SIG-M5 treated with dmso at 0.1 percent for 504 hours (cell line): ENCODE data around the gene PPP3CB.

Experiments used
- DNase-seq: peaks from one replicate; lab custom pipeline; 2025; ENCODE audit not compliant: unreplicated experiment; lab: John Stamatoyannopoulos, UW

PPP3CB gene

DNA sequence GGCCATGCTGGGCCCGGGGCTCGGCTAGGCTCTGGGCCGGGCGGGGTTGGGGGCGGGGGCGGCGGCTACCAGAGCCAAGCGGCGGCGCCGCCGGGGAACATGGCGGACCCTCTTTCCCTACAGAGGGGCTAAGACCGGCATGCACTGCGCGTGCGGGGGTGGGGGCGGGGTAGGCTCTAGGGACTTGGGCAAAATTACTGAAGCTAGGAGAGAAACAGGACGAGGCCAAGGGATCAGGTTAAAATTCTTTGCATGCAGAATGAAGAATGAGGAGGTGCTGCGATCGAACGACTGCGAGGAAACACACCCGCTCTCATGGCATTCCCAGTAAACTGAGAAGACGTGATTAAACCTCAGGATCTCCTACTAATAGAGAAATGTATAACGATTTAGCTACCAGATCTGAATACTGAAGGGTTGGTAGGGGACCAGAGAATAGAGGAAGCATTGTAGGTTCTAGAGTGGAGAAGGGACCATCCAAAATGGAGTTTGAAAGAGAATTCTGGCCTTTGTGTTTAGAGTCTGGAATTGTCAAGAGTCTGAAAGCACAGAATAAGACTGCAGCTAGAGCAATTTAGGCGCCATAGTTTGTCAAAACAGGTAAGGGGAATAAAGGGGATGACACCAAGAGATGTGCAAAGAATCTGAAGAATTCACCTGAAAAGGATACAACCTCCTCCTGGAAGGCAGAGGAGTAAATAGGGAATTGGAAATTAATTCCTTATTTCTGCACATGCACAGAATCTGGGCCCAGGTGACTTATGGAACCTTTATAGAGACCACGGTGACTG lies at the start of gene PPP3CB:
Gene PPP3CB, minus strand, starts transcription at position 141 of the 791 bp plus-strand sequence. Its CDS starts 135 bp downstream, at position 6.
- DNase-seq, result peak; percentile 89

- no peak for DNase-seq
Measured at GRCh38 chr10:73545357-73545756, 49.5 kb upstream of the PPP3CB start.

DNA sequence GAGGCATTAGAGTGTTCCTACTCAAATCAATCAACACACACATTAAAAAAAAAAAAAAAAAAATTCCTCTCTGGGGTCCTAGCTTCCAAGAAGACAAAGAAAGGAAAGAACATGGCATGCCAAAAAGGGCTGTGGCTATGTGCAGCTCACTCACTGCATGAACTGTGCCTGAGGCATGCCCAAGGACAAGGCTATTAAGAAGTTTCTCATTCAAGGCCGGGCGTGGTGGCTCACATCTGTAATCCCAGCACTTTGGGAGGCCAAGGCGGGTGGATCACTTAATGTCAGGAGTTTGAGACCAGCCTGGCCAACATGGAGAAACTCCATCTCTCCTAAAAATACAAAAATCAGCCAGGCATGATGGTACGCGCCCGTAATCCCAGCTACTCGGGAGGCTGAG lies 41.9 kb upstream of the PPP3CB start:
- DNase-seq, result no peak

DNA sequence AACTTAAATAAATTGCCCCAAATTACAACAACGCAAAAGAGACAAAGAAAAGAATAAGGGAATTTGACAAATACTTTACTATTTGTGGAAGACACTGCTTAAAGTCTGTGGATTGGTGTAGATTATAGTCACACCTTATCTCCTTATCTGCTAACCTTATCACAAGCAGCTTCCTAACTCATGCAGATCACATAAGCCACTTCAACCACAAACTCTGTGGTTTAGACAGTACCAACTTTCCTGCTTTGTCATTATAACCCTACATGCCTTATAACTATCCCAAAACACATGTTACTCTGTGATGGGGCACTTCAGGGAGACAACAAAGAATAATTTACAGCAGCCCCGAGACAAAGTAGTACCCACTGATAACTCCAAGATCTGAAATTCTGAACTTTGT lies 41.5 kb upstream of the PPP3CB start:
- no peak for DNase-seq

GRCh38 chr10:73534857-73535256 lies 39.0 kb upstream of the PPP3CB start:
- DNase-seq, result no peak

DNA sequence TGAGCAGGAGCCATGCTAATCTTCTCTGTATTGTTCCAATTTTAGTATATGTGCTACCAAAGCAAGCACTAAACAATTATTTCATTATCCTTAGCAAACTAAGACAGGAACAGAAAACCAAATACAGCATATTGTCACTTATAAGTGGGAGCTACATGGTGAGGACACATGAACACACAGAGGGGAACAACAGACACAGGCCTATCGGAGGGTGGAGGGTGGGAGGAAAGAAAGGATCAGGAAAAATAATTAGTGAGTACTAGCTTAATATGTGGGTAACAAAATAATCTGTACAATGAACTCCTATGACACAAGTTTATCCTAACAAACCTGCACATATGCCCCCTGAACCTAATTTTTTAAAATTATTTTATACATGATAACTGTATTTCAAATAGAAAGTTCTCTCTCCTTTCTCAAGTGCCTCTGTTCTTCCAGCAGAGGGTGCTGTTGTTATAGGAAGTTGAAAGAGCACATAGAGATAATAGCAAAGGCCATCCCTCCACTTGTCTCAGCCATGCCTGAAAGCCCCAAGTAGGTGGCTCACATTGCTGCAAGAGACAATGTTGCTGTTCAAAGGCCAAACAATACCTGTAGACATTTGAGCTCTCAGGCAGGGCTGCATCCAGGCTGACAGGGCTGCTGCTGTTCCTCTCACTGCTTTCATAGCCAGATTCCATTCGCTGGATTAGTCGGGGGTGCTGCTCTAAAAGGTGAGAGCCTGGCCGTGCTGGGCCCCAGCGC lies 33.4 kb upstream of the PPP3CB start:
- DNase-seq, result peak; percentile 82

DNA sequence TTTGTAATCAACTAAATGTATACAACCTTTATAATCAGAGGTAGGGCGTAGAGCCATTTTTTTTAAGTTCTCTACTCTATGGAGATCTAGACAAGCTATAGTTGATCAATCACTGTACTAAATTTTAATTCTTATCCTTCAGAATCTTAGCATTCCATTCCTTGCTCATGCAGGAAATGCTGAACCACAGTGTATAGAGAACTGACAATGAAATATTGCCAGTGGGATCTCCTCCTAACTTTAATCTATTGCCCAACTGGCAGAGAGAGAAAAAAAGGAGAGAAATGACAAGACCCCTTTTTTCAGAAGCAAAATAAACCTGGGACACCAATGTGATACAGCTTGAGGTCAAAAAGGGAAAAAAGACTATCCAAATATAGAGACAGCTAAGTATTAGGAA lies 26.4 kb upstream of the PPP3CB start:
- DNase-seq, result no peak

DNA sequence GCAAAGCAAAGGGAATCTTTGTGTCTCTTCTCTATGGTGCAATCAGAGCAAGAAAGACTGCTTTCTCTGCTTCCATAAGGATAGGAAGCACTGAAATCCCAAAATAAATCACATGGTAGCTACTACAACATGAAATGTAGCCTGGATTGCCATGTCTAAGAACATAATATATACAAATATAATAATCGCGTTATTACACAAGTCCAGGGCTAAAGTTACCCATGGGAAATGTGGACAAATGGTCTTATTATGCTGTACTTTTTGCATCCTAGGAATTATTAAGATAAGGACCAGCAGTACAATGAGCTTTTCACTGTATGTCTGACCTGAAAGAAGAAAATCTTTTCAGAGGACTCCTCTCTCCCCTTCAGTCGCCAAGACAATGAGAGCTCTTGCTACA lies 23.5 kb upstream of the PPP3CB start:
- no peak for DNase-seq

- no peak for DNase-seq
Measured at GRCh38 chr10:73517166-73517888, 21.5 kb upstream of the PPP3CB start.

DNA sequence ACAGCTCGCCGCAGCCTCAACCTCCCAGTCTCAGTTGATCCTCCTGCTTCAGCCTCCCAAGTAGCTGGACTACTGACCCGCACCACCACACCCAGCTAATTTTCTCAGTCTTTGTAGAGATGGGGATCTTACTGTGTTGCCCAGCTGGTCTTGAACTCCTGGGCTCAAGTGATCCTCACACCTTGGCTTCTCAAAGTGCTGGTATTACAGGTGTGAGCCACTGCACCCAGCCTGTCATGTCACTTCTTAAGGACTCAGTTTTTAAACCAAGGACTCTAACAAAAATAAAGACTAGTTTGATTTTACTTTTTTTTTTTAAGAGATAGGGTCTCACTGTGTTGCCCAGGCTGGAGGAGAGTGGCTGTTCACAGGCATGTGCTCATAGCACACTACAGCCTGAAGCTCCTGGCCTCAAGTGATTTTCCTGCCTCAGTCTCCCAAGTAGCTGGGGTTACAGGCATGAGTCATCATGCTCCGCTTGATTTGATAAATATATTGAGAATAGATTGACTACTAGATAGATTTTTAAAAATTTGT lies 16.5 kb upstream of the PPP3CB start:
- no peak for DNase-seq

DNA sequence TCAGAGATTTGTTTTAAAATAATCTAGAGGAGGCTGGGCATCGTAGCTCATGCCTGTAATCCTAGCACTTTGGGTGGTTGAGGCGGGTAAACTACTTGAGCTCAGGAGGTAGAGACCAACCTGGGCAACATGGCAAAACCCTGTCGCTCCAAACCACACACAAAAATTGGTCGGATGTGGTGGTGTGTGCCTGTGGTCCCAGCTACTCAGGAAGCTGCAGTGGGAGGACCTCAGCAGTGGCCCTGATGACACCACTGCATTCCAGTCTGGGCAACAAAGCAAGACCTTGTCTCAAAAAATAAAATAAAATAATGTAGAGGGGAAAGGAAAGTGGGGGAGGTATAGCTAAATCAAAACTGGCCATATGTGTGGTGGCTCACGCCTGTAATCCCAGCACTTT lies 13.9 kb upstream of the PPP3CB start:
- DNase-seq, result no peak

- DNase-seq, result no peak
Measured at GRCh38 chr10:73506491-73506890, 10.7 kb upstream of the PPP3CB start.

DNA sequence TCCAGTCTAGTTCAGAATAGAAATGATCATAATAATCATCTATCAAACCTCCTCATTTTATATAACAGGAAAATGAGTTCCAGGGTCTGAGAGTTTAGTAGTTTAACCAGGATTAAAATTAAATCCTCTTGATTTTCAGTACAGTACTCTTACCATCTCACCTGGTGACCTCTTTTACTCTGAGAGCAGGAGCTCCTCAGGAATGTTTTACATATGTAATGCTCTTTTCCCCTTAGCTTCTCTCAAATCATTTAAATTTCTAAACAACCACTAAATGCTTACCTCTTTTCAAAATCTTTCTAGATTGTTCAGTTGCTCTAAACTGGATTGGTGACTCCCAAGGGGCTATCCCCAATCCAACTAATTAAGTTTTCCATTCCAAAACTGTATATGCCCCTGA lies 10.2 kb upstream of the PPP3CB start:
- no peak for DNase-seq

GRCh38 chr10:73503037-73503436 lies 7.2 kb upstream of the PPP3CB start:
- DNase-seq, result no peak

GRCh38 chr10:73501651-73502050 lies 5.8 kb upstream of the PPP3CB start:
- DNase-seq, result peak; percentile 43

GRCh38 chr10:73497623-73498022 lies 1.8 kb upstream of the PPP3CB start:
- no peak for DNase-seq

DNA sequence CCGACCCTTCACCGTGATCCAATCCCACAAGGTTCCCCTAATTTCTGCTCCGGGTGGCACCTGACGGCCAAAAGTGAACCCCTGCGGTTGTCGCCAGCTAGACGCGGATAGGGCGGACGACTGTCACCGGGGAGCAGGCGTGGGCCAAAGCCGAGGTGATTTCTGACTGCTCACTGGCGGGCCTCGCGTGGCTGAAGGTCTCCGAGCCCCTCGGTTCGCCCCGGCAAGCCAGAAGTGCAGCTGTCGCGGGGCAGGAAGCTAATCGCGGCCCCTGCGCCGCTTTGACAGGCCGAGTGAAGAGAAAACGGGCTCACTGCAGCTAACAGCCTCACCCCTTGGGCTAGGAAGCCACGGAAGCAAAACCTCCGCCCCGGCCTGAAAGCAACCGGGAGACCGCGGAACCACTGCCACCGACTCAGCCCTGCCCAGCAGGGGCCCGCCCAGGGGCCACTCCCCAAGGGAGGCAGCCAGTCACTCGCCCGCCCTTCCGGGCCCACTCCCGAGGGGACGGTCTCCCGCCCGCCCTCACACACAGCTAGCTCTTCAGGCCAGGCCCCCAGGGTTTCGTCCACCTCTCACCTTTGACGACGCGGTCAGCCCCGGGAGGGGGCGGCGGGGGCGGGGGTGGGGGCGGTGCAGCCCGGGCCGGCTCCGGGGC lies 469 bp downstream of the PPP3CB start:
- DNase-seq, result peak; percentile 75

DNA sequence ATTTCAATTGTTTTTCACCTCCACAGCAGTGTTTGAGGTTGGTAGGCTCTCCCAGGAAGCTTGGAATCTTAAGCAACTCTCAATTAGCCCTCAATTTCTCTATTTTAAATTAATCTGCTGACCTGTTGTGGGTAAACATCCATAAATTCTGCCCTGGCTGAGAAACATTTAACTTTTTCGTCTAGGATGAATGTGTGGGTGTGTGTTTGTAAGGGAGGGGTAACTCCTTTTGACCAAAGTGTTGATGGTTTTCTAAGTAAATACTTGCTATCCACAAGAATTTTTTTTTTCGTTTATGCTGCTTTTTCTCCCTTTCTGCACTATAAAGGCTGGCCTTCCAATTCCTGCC lies 973 bp downstream of the PPP3CB start:
- no peak for DNase-seq

DNA sequence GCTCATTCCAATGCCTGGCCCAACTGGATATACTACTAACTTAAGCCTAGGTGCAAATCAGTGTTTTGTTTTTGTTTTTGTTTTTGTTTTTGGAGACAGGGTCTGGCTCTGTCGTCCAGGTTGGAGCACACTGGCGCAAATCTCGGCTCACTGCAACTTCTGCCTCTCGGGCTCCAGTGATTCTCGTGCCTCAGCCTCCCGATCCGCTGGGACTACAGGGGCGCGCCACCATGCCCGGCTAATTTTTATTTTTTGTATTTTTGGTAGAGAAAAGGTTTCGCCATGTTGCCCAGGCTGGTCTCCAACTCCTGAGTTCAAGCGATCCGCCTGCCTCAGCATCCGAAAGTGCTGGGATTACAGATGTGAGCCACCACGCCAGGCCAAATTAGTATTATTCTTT lies 1.6 kb downstream of the PPP3CB start:
- DNase-seq, result no peak

- DNase-seq, result no peak
Measured at GRCh38 chr10:73493781-73494180, 2.0 kb downstream of the PPP3CB start.

DNA sequence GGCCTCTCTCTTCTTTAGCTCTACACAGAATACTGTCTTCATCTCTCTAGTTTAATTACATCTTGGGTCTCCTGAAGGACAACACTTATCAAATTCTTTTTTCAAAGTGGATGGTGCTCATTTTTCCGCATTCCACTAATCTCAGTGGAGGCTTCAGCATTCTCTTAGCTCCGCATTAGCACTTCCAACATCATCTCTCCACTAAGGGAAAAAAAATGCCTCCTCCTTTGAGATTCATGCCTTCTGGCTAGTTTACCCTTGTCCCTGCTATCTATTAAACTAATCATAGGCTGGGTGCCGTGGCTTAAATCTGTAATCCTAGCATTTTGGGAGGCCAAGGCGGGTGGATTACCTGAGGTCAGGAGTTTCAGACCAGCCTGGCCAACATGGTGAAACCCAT lies 9.2 kb downstream of the PPP3CB start:
- no peak for DNase-seq
